ENCODE measurements around the gene USP30.

DNA sequence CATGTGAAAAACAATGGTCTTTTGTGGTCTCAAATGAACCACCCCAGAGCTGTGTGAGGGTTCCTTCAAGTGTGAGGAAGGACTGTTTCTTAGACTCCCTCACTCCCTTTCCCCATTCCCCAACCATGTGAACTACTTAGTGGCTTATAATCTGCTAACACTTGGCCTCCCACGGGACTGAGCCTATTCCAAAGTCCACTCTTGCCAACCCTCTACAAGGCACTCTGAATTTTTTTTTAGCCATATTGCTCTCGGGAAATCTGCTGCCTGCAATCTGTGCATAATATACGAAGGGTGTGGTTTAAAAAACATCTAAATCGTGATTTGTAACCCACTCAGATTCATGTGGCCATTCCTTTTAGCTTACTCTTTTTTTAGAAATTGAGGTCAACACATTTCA lies 34.1 kb upstream of the USP30 start:
- TF ChIP-seq GATA2 (IDR thresholded peaks at IDR 0.05; ENCODE audit: low read depth, low read length), result no peak
- no peak for TF ChIP-seq GATA3 (IDR thresholded peaks at IDR 0.05; ENCODE audit: low read depth, low read length)

Measured in SH-SY5Y (cell line).